K562 (cell line): ENCODE measurements around the gene SMAD7.

Source experiments
- CBFB ChIP-seq: sonication (generic); formaldehyde crosslinking; IDR thresholded peaks from 2 replicates; pipeline ENCODE4 v1.4.0; 2020; ENCODE audit warnings: mild to moderate bottlenecking, missing genetic modification reagents
- COPS2 ChIP-seq: fragments of 450-650 bp; conservative IDR thresholded peaks from 2 replicates; pipeline ENCODE4 v1.6.1; 2016; ENCODE audit warnings: mild to moderate bottlenecking, moderate library complexity
- CTCF ChIP-seq, 3 experiments: IDR thresholded peaks in 2 of 3; conservative IDR thresholded peaks in 1 of 3; 2 replicates each; pipeline ENCODE4 v1.5.1; 2011 to 2012; ENCODE audit warnings: low read length in 3 of 3, mild to moderate bottlenecking in 3 of 3, control low read depth in 2 of 3, improper control_type of control experiment in 1 of 3, inconsistent platforms in 1 of 3, low read depth in 1 of 3, mixed read lengths in 1 of 3, moderate library complexity in 1 of 3; ENCODE audit not compliant: insufficient read depth in 2 of 3
- TFE3 ChIP-seq: fragments of 450-650 bp; formaldehyde crosslinking; IDR thresholded peaks from 2 replicates; pipeline ENCODE4 v1.4.0; 2020; ENCODE audit warnings: mild to moderate bottlenecking, mixed read lengths
- ZFX ChIP-seq: sonication (generic); formaldehyde crosslinking; IDR thresholded peaks from 2 replicates; pipeline ENCODE4 v1.8.0; 2022; ENCODE audit warnings: mild to moderate bottlenecking, missing genetic modification reagents, moderate library complexity
- ZNF354B ChIP-seq: fragments of 250-450 bp; sonication (Bioruptor Pico); IDR thresholded peaks from 2 replicates; pipeline ENCODE4 v1.4.0; 2020
- ZNF431 ChIP-seq: sonication (generic); formaldehyde crosslinking; IDR thresholded peaks from 2 replicates; pipeline ENCODE4 v1.8.0; 2022; ENCODE audit warnings: mild to moderate bottlenecking, missing genetic modification reagents

GRCh38 chr18:48931680-48932461 is 18.9 kb downstream of the SMAD7 start:
- no peak for TF ChIP-seq COPS2
- no peak for TF ChIP-seq TFE3
- TF ChIP-seq ZNF354B = no peak
- TF ChIP-seq CBFB (CRISPR knock-in tag) = no peak
- no peak for TF ChIP-seq ZNF431 (CRISPR knock-in tag)
- TF ChIP-seq CTCF (IDR thresholded peaks at IDR 0.05 in 2 of 3, conservative IDR thresholded peaks at IDR 0.05 in 1 of 3; ENCODE audit: insufficient read depth in 2 of 3, low read depth in 1 of 3, low read length in 3 of 3) = no peak
- TF ChIP-seq ZFX (CRISPR knock-in tag) = no peak
